ENCODE measurements around the gene INS. TPM values are rescaled to one million over a fixed set of nuclear protein-coding genes. Genes with fewer than 3 reads are reported as not detected.

Gene INS
- total and polyA plus RNA-seq, 3 donors from 2014 or later = not detected

- H3K9me3 ChIP-seq = no peaks in the 10 kb centered on the region
- H3K4me3 ChIP-seq = no peak overlapping the region
- WGBS, 2 donors = 14 to 29% methylated on average over 19 to 92 of the region's 102 CpGs
- intact Hi-C loops (cut with DNase I; ENCODE audit: low total_unique reads) = no loop called here
- no peak for TF ChIP-seq POLR2A (IDR thresholded peaks at IDR 0.05)
- TF ChIP-seq CTCF (IDR thresholded peaks at IDR 0.05) = no peak
- H3K36me3 ChIP-seq (ENCODE audit: low read depth, missing control alignments) = no peaks in the 10 kb centered on the region
- H3K27ac ChIP-seq = no peak overlapping the region
- no peak for DNase-seq
- H3K4me1 ChIP-seq = peaks cover 11% of the 10 kb centered on the region
- H3K27me3 ChIP-seq = no peaks in the 10 kb centered on the region
These were observed 20.3 kb downstream of the INS start for GRCh38 chr11:2140411-2141400.

GRCh38 chr11:2139621-2140337 is 21.2 kb downstream of the INS start:
- WGBS, 2 donors = 2% methylated on average over 44 of the region's 57 CpGs; no CpG with 5 or more reads in 1 of the 2 donors
- Histone ChIP-seq H3K9me3 (no peaks in the 10 kb centered on the region), H3K27me3 (no peaks in the 10 kb centered on the region), H3K4me3 (no peak overlapping the region), H3K36me3 (ENCODE audit: low read depth, missing control alignments) (no peaks in the 10 kb centered on the region), H3K4me1 (peaks cover 11% of the 10 kb centered on the region), H3K27ac (no peak overlapping the region)
- TF ChIP-seq POLR2A (IDR thresholded peaks at IDR 0.05) (no peak), CTCF (IDR thresholded peaks at IDR 0.05) (no peak)
- intact Hi-C loops (cut with DNase I; ENCODE audit: low total_unique reads) = no loop called here
- no peak for DNase-seq

- DNase-seq = no peak
- H3K27ac ChIP-seq = no peak within 1 kb of the TSS
- H3K9me3 ChIP-seq = no peaks in the 10 kb centered on the region
- H3K36me3 ChIP-seq (ENCODE audit: low read depth, missing control alignments) = no peaks in the 10 kb centered on the region
- TF ChIP-seq POLR2A (IDR thresholded peaks at IDR 0.05) (no peak), CTCF (IDR thresholded peaks at IDR 0.05) (no peak)
- intact Hi-C loops (cut with DNase I; ENCODE audit: low total_unique reads) = no loop called here
- no peaks in the 10 kb centered on the region for H3K27me3 ChIP-seq
- H3K4me3 ChIP-seq = peak within 1 kb of the TSS; percentile 42 to 49
- WGBS, 2 donors = 1% methylated on average over 17 of the region's 62 CpGs; no CpG with 5 or more reads in 1 of the 2 donors
- peaks cover 7% of the 10 kb centered on the region for H3K4me1 ChIP-seq
These were observed 21.9 kb downstream of the INS start, which contains the start of gene IGF2 for GRCh38 chr11:2139123-2139521. TSS of gene IGF2 (minus strand) at chr11:2139389. CDS start at chr11:2135523, 3,866 bp downstream.

GRCh38 chr11:2138431-2139122 is 22.4 kb downstream of the INS start:
- no peaks in the 10 kb centered on the region for H3K36me3 ChIP-seq (ENCODE audit: low read depth, missing control alignments)
- TF ChIP-seq POLR2A (IDR thresholded peaks at IDR 0.05) (no peak), CTCF (IDR thresholded peaks at IDR 0.05) (no peak)
- peaks cover 6% of the 10 kb centered on the region for H3K4me1 ChIP-seq
- intact Hi-C loops (cut with DNase I; ENCODE audit: low total_unique reads) = no loop called here
- H3K4me3 ChIP-seq = peak overlapping the region; percentile 42 to 49
- 1 to 2% methylated on average over 42 to 66 of the region's 68 CpGs for WGBS, 2 donors
- DNase-seq = no peak
- no peaks in the 10 kb centered on the region for H3K27me3 ChIP-seq
- H3K27ac ChIP-seq = no peak overlapping the region
- no peaks in the 10 kb centered on the region for H3K9me3 ChIP-seq
